ENCODE results near the gene SLC25A40.
"Not testable (repeated sequence)": the region's sequence is repeated elsewhere in the genome, so short reads cannot be mapped to it uniquely, and the experiment has no call there.

SLC25A40 gene

DNA sequence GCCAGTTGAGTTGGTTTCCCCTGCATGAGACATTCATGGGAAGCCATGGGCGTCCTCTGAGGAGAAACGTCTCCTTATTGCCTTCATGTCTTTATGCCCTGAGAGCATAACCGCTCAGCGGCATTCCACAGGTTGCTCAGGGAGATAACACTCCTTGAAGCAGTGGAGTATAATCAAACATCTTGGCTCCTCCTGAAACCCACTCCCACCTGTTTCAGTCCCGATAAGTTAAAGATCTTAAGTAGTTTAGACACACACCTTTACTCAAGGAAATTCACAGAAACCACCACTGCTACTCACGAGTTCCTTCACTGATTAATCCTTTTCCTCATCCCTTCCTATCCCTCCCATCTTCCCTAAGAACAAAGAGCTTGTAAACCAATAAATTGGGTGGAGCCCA, 9.6 kb downstream of the SLC25A40 start:
- H3K4me3 ChIP-seq (replicated peaks; ENCODE audit: insufficient read depth, low read length): not testable (repeated sequence)

GRCh38 chr7:87866089-87866488, 10.1 kb downstream of the SLC25A40 start:
- Histone ChIP-seq H3K27me3 (ENCODE audit: insufficient read depth, poor library complexity, severe bottlenecking) (no peaks in the 10 kb centered on the region), H3K4me3 (replicated peaks; ENCODE audit: insufficient read depth, low read length) (no peak overlapping the region), H3K27ac (replicated peaks) (no peak overlapping the region)
- DNase-seq (ENCODE audit: low read depth in 1 of 2, low spot score in 1 of 2): no peak
- TF ChIP-seq REST (IDR thresholded peaks at IDR 0.05; ENCODE audit: insufficient replicate concordance, low read depth): no peak
- TF ChIP-seq, protein P1, sequence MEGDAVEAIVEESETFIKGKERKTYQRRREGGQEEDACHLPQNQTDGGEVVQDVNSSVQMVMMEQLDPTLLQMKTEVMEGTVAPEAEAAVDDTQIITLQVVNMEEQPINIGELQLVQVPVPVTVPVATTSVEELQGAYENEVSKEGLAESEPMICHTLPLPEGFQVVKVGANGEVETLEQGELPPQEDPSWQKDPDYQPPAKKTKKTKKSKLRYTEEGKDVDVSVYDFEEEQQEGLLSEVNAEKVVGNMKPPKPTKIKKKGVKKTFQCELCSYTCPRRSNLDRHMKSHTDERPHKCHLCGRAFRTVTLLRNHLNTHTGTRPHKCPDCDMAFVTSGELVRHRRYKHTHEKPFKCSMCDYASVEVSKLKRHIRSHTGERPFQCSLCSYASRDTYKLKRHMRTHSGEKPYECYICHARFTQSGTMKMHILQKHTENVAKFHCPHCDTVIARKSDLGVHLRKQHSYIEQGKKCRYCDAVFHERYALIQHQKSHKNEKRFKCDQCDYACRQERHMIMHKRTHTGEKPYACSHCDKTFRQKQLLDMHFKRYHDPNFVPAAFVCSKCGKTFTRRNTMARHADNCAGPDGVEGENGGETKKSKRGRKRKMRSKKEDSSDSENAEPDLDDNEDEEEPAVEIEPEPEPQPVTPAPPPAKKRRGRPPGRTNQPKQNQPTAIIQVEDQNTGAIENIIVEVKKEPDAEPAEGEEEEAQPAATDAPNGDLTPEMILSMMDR (IDR thresholded peaks at IDR 0.05; ENCODE audit: insufficient read depth, low read length): no peak
- TF ChIP-seq POLR2AphosphoS5 (IDR thresholded peaks at IDR 0.05; ENCODE audit: low read depth): no peak
- no peak for TF ChIP-seq SPI1 (IDR thresholded peaks at IDR 0.05; ENCODE audit: borderline replicate concordance, low read depth)
- no peak for TF ChIP-seq GABPA (IDR thresholded peaks at IDR 0.05; ENCODE audit: low read depth)

More for the DNA sequence above, 9.6 kb downstream of the SLC25A40 start:
- DNase-seq (ENCODE audit: low read depth in 1 of 2, low spot score in 1 of 2); H3K27ac ChIP-seq (replicated peaks); H3K27me3 ChIP-seq (ENCODE audit: insufficient read depth, poor library complexity, severe bottlenecking): not testable (repeated sequence)

DNA sequence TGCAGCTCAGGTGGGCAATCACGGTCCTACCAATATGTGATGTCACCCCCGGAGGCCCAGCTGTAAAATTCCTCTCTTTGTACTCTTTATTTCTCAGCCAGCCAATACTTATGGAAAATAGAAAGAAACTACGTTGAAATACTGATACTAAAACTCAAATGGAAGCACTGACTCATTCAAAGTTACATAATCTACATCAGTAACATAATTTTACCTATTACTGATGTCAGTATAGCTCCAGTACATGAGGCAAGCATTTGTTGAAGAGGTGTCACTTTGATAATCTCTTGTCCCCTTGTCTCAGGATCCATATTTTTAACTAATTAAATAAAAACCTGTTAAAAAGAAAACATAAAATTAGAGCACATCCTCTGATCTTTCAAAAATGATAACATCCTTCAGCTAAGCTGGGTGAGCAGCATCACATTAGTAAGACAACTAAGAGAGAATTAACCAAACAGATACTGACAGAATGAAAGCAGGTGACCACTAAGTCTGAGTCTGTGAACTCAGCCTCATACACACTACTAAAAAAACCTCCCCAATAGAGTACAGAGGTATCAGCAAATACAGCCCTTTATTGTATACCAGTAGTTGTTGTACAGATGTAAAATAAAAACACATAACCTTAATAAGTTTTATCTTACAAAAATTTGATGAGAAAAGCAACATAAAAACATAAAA, 17.6 kb downstream of the SLC25A40 start:
- no peak for DNase-seq (ENCODE audit: low read depth in 1 of 2, low spot score in 1 of 2)
- H3K4me3 ChIP-seq (replicated peaks; ENCODE audit: insufficient read depth, low read length): no peak overlapping the region
- no peaks in the 10 kb centered on the region for H3K27me3 ChIP-seq (ENCODE audit: insufficient read depth, poor library complexity, severe bottlenecking)
- H3K27ac ChIP-seq (replicated peaks): no peak overlapping the region
- TF ChIP-seq SPI1 (IDR thresholded peaks at IDR 0.05; ENCODE audit: borderline replicate concordance, low read depth) (no peak), POLR2AphosphoS5 (IDR thresholded peaks at IDR 0.05; ENCODE audit: low read depth) (no peak), REST (IDR thresholded peaks at IDR 0.05; ENCODE audit: insufficient replicate concordance, low read depth) (no peak), GABPA (IDR thresholded peaks at IDR 0.05; ENCODE audit: low read depth) (no peak)
- TF ChIP-seq, protein P1 (IDR thresholded peaks at IDR 0.05; ENCODE audit: insufficient read depth, low read length): no peak

- no peak for TF ChIP-seq REST (IDR thresholded peaks at IDR 0.05; ENCODE audit: insufficient replicate concordance, low read depth)
- TF ChIP-seq, protein P1 (IDR thresholded peaks at IDR 0.05; ENCODE audit: insufficient read depth, low read length): no peak
- TF ChIP-seq SPI1 (IDR thresholded peaks at IDR 0.05; ENCODE audit: borderline replicate concordance, low read depth): no peak
- TF ChIP-seq POLR2AphosphoS5 (IDR thresholded peaks at IDR 0.05; ENCODE audit: low read depth): no peak
- no peak for TF ChIP-seq GABPA (IDR thresholded peaks at IDR 0.05; ENCODE audit: low read depth)
- no peak for DNase-seq (ENCODE audit: low read depth in 1 of 2, low spot score in 1 of 2)
- Histone ChIP-seq H3K27ac (replicated peaks) (no peak overlapping the region), H3K4me3 (replicated peaks; ENCODE audit: insufficient read depth, low read length) (no peak overlapping the region), H3K27me3 (ENCODE audit: insufficient read depth, poor library complexity, severe bottlenecking) (no peaks in the 10 kb centered on the region)
Measured at GRCh38 chr7:87853237-87853864, 22.8 kb downstream of the SLC25A40 start.

Measured in HL-60 (cell line).